Calu3 (cell line): ENCODE measurements around the gene FGR. TPM values are rescaled to one million over a fixed set of nuclear protein-coding genes. Genes with fewer than 3 reads are reported as not detected.

ENCODE experiments used
- BruUV-seq: library from RNA; stranded (reverse); fragments of 400-500 nt; replicated peaks from 2 replicates; lab custom pipeline; 2021; lab: Mats Ljungman, UMichigan
- CTCF ChIA-PET: fragments of 300-600 bp; sonication (Branson Sonifier 250); formaldehyde crosslinking; loops from one replicate; lab custom pipeline; 2022; ENCODE audit warnings: antibody characterized with exemption; lab: Charles Lee
- DNase-seq: peaks from one replicate; pipeline ENCODE4 v3.0.0; 2022
- H3K27ac Mint-ChIP-seq: one replicate; pipeline ENCODE4 v1.8.0; 2022; ENCODE audit warnings: mixed read lengths; ENCODE audit not compliant: unreplicated experiment
- H3K27me3 Mint-ChIP-seq: one replicate; pipeline ENCODE4 v1.8.0; 2022; ENCODE audit warnings: mixed read lengths; ENCODE audit not compliant: unreplicated experiment
- H3K36me3 Mint-ChIP-seq: one replicate; pipeline ENCODE4 v1.8.0; 2022; ENCODE audit warnings: mild to moderate bottlenecking, moderate library complexity, mixed read lengths; ENCODE audit not compliant: insufficient read depth, unreplicated experiment
- H3K4me1 Mint-ChIP-seq: one replicate; pipeline ENCODE4 v1.8.0; 2022; ENCODE audit warnings: mild to moderate bottlenecking, low read depth, mixed read lengths; ENCODE audit not compliant: unreplicated experiment
- H3K4me3 Mint-ChIP-seq: one replicate; pipeline ENCODE4 v1.8.0; 2022; ENCODE audit warnings: mild to moderate bottlenecking, low read depth, moderate library complexity, mixed read lengths; ENCODE audit not compliant: unreplicated experiment
- H3K9me3 Mint-ChIP-seq: one replicate; pipeline ENCODE4 v1.8.0; 2022; ENCODE audit warnings: low read depth, mixed read lengths; ENCODE audit not compliant: unreplicated experiment
- CTCF ChIP-seq: fragments of 200-600 bp; IDR thresholded peaks from one replicate; pipeline ENCODE4 v1.8.0; 2022; ENCODE audit warnings: antibody characterized with exemption; ENCODE audit not compliant: unreplicated experiment
- intact Hi-C: fragments of 100-400 bp; cut with micrococcal nuclease; formaldehyde crosslinking; loops from one replicate; pipeline ENCODE4 v1.10.0; 2022; ENCODE audit not compliant: unreplicated experiment
- total RNA-seq: library from RNA; stranded (reverse); gene quantifications from 2 replicates; pipeline ENCODE4 v1.2.3, GENCODE V29; 2022

The FGR gene
- total RNA-seq, 1 experiment from 2014 or later, result not detected

GRCh38 chr1:27678747-27679146 is 43.8 kb upstream of the FGR start:
- no peaks in the 10 kb centered on the region for H3K27me3 Mint-ChIP-seq
- H3K36me3 Mint-ChIP-seq, result peaks cover 5% of the 10 kb centered on the region
- intact Hi-C loops, result no loop called here
- no peak overlapping the region for H3K4me3 Mint-ChIP-seq
- no peak for TF ChIP-seq CTCF
- no peak for DNase-seq
- peaks cover 2% of the 10 kb centered on the region for H3K9me3 Mint-ChIP-seq
- H3K27ac Mint-ChIP-seq, result no peak overlapping the region
- CTCF ChIA-PET, result no interaction called here
- BruUV-seq, result no TSS peak
- H3K4me1 Mint-ChIP-seq, result peaks cover 16% of the 10 kb centered on the region

GRCh38 chr1:27676410-27676809 is 41.4 kb upstream of the FGR start:
- DNase-seq, result no peak
- intact Hi-C loops, result no loop called here
- no TSS peak for BruUV-seq
- CTCF ChIA-PET, result interaction anchor here (1.5 kb wide), 1 partner anchor 10 kb away, joined by 3 read pairs; no protein-coding TSS in a partner anchor
- Mint-ChIP-seq H3K4me3 (no peak overlapping the region), H3K27ac (no peak overlapping the region), H3K36me3 (peaks cover 10% of the 10 kb centered on the region), H3K9me3 (no peaks in the 10 kb centered on the region), H3K4me1 (peaks cover 18% of the 10 kb centered on the region), H3K27me3 (no peaks in the 10 kb centered on the region)
- no peak for TF ChIP-seq CTCF

DNA sequence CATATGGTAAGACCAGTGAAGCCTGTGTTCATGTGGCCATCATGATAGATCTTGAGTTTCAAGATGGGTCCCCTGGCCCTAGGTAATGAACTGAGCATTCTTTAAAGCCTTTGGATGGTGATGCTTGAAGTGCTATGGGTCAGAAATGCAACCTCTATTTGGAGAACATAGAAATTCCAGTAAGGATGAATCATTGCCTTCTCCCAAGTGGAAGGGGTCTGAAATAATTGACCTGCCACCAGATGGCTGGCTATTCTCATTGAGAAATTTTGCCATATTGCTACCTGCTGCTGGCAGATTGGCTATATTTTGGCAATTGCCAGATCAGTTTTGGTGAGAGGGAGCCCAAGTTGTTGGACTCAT is 37.7 kb upstream of the FGR start:
- intact Hi-C loops, result loop anchor here (5.0 kb wide), 1 partner anchor 55 kb away; the partner anchor contains the start of gene FAM76A
- Mint-ChIP-seq H3K27ac (peak overlapping the region; percentile 92), H3K36me3 (peaks cover 10% of the 10 kb centered on the region), H3K4me1 (peaks cover 18% of the 10 kb centered on the region), H3K27me3 (no peaks in the 10 kb centered on the region), H3K4me3 (peak overlapping the region; percentile 78), H3K9me3 (no peaks in the 10 kb centered on the region)
- no TSS peak for BruUV-seq
- CTCF ChIA-PET, result interaction anchor here (0.7 to 2.5 kb wide), 3 partner anchors 47 to 100 kb away, joined by 3 to 15 read pairs (median 3); partner anchors contain the start of genes FAM76A and STX12
- no peak for DNase-seq
- TF ChIP-seq CTCF, result no peak

DNA sequence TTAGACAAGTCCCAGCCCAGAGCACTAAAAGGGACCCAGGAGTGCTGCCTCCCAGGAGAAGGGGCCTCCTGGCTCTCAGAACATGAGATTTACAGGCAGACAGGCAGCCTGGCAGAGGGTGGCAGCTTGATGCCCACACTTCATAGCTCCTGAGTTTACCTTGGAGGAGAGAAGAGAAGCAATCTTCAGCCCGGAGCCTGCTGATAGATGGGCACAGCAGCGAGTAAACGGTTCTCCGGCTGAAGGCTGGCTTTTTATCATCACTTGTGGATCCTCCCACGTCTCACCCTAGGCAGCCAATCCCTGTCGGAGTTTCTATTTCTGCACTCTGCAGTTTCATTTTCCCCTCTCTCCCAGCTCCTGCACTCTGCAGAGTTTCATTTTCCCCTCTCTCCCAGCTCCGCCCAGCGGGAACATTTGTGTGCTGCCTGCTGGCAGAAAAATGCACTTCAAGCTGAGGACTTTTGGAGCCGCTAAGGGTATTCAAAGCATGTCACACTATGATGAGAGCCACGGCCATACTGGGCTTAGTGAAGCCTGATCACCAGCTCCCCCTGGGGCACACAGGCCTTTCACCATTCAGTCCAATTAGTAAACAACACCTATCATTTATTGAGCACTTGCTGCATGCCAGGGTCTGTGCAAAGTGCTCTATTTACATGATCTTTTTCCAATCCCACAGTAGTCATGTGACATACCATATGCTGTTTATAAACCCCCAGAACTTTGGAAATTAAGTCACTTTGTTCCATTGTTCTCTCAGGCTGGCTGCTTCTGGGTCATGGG is 37.2 kb upstream of the FGR start, which contains the start of gene IFI6:
Gene IFI6 (minus strand): TSS at position 229 of the 786 bp plus-strand sequence. CDS start 2,878 bp downstream, outside the sequence.
- Mint-ChIP-seq H3K4me3 (peak within 1 kb of the TSS; percentile 78), H3K27ac (peak within 1 kb of the TSS; percentile 92), H3K4me1 (peaks cover 18% of the 10 kb centered on the region), H3K9me3 (no peaks in the 10 kb centered on the region), H3K36me3 (peaks cover 10% of the 10 kb centered on the region), H3K27me3 (no peaks in the 10 kb centered on the region)
- CTCF ChIA-PET, result interaction anchor here (0.7 to 2.5 kb wide), 3 partner anchors 48 to 101 kb away, joined by 3 to 15 read pairs (median 3); partner anchors contain the start of genes FAM76A and STX12
- BruUV-seq, result no TSS peak
- TF ChIP-seq CTCF, result no peak
- intact Hi-C loops, result loop anchor here (5.0 kb wide), 1 partner anchor 55 kb away; the partner anchor contains the start of gene FAM76A
- peak; percentile 82 for DNase-seq
